IPS-15b (cell line): ENCODE data around the gene FLT3.
A peak's percentile ranks its signal among the peaks of the same experiment; 100 is the strongest.
"Not testable (repeated sequence)": the region's sequence is repeated elsewhere in the genome, so short reads cannot be mapped to it uniquely, and the experiment has no call there.

ENCODE experiments used
- H3K27me3 ChIP-seq: one replicate; pipeline ENCODE4 v1.6.1; 2013; ENCODE audit warnings: low read length; ENCODE audit not compliant: control insufficient read depth, insufficient read depth
- H3K36me3 ChIP-seq: one replicate; pipeline ENCODE4 v1.6.1; 2013; ENCODE audit warnings: low read length; ENCODE audit not compliant: control insufficient read depth, insufficient read depth
- H3K4me1 ChIP-seq: one replicate; pipeline ENCODE4 v1.6.1; 2013; ENCODE audit warnings: mild to moderate bottlenecking, low read length; ENCODE audit not compliant: control insufficient read depth, insufficient read depth
- H3K4me3 ChIP-seq: one replicate; pipeline ENCODE4 v1.5.1; 2013; ENCODE audit warnings: low read depth, low read length
- H3K9ac ChIP-seq: one replicate; pipeline ENCODE4 v1.6.1; 2013; ENCODE audit warnings: low read depth, mild to moderate bottlenecking, low read length
- H3K9me3 ChIP-seq: one replicate; pipeline ENCODE4 v1.6.1; 2013; ENCODE audit warnings: mild to moderate bottlenecking, low read length; ENCODE audit not compliant: control insufficient read depth, insufficient read depth

The FLT3 gene

GRCh38 chr13:27967203-27967735 is 133.1 kb downstream of the FLT3 start:
- Histone ChIP-seq H3K4me3 (peak overlapping the region; percentile 40), H3K9me3 (no peaks in the 10 kb centered on the region), H3K36me3 (no peaks in the 10 kb centered on the region), H3K4me1 (peaks cover 22% of the 10 kb centered on the region), H3K9ac (no peak overlapping the region), H3K27me3 (peaks cover 98% of the 10 kb centered on the region)

DNA sequence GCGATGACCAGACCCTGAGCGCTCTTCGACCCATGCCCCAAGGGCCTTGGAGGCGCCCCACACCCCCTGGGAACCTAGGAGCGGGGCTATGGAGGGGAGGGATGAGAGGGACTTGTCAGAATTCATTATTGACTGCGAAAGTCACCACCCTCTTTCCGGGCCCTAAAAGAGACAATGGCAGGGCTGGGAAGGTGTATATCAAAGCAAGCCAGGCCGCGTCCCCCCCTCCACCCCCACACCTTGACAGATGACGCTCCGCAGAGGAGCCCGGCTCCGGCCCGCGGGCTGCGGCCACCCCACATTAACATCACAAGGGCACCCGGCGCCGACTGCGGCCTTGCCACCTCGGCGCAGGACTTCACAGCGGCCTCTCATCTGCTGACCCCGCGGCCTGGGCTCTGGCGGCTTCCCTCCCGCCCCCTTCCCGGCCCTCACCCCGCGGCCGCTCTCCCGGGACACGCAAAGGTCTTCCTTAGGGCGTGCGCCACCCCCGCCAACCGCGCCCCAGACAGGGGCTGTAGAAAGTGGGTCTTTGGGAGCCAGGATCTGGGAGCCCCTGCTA is 133.7 kb downstream of the FLT3 start:
- Histone ChIP-seq H3K36me3 (no peaks in the 10 kb centered on the region), H3K9me3 (no peaks in the 10 kb centered on the region), H3K9ac (no peak overlapping the region), H3K27me3 (peaks cover 98% of the 10 kb centered on the region), H3K4me3 (peak overlapping the region; percentile 43), H3K4me1 (peaks cover 25% of the 10 kb centered on the region)

DNA sequence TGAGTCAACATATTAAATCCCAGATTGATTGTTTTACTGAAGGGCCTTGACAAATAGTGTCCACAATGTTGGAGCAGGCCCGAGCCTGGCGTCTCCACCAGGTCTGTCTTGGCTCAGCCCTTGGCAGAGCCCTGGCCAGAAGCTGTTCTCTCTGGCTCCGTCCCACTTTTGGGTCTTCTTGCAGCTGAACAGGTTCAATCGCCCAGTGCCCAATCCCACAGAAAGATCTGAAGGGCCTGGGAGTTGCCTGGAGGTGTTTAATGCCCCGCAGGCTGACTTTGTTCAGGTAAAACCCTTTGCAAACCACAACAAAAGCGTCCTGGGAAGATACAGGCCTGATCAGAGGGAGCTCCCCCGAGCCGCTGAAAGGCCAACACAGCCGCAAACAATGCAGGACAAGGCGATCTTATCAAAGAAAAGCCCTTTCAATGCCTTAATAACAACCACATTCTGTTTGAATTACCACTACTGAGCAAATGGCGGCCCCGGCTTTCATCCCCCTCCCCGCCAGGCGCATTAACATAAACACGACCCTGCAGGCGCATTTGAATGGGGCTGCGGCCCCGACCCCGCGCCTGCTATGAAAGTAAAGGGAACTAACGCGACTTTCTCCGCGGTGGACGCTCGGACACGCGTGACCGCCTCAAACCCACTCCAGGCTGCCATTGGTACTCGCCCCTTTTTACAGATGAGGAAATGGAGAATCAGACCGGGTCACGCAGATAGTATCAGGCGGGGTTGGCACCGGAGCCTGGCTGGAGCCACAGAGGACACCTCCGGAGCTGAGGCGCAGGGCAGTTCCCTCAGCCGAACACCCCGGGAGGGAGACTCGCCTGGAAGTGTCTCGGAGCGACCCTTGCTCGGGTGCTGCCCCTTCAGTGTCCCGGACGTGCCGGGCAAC is 134.4 kb downstream of the FLT3 start:
- Histone ChIP-seq H3K9me3 (no peaks in the 10 kb centered on the region), H3K36me3 (no peaks in the 10 kb centered on the region), H3K9ac (no peak overlapping the region), H3K4me1 (peaks cover 21% of the 10 kb centered on the region), H3K4me3 (peak overlapping the region; percentile 43), H3K27me3 (peaks cover 98% of the 10 kb centered on the region)

- H3K36me3 ChIP-seq: no peaks in the 10 kb centered on the region
- H3K4me1 ChIP-seq: peaks cover 16% of the 10 kb centered on the region
- peaks cover 98% of the 10 kb centered on the region for H3K27me3 ChIP-seq
- H3K4me3 ChIP-seq: no peak overlapping the region
- no peaks in the 10 kb centered on the region for H3K9me3 ChIP-seq
- no peak overlapping the region for H3K9ac ChIP-seq
These were observed 135.0 kb downstream of the FLT3 start for GRCh38 chr13:27965343-27965739.

- peak overlapping the region; percentile 18 for H3K4me3 ChIP-seq
- peaks cover 16% of the 10 kb centered on the region for H3K4me1 ChIP-seq
- H3K36me3 ChIP-seq: no peaks in the 10 kb centered on the region
- H3K27me3 ChIP-seq: peaks cover 98% of the 10 kb centered on the region
- no peak overlapping the region for H3K9ac ChIP-seq
- H3K9me3 ChIP-seq: no peaks in the 10 kb centered on the region
These were observed 135.5 kb downstream of the FLT3 start for GRCh38 chr13:27964741-27965323.

DNA sequence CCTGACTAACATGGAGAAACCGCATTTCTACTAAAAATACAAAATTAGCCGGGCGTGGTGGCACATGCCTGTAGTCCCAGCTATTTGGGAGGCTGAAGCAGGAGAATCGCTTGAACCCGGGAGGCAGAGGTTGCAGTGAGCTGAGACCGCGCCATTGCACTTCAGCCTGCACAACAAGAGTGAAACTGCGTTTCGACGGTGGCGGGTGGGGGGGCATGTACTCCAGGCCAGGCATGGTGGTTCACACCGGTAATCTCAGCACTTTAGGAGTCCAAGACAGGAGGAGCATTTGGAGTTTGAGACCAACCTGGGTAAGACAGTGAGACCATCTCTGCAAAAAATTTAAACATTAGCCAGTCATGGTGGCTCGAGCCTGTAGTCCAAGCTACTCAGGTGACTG is 136.2 kb downstream of the FLT3 start:
- Histone ChIP-seq H3K4me1 (peaks cover 14% of the 10 kb centered on the region), H3K27me3 (peaks cover 98% of the 10 kb centered on the region), H3K4me3 (peak overlapping the region; percentile 18)
- H3K36me3 ChIP-seq, H3K9me3 ChIP-seq, H3K9ac ChIP-seq: not testable (repeated sequence)

GRCh38 chr13:27963491-27963890 is 136.9 kb downstream of the FLT3 start:
- no peaks in the 10 kb centered on the region for H3K9me3 ChIP-seq
- no peaks in the 10 kb centered on the region for H3K36me3 ChIP-seq
- no peak overlapping the region for H3K9ac ChIP-seq
- H3K27me3 ChIP-seq: peaks cover 98% of the 10 kb centered on the region
- peaks cover 14% of the 10 kb centered on the region for H3K4me1 ChIP-seq
- H3K4me3 ChIP-seq: peak overlapping the region; percentile 18

- no peaks in the 10 kb centered on the region for H3K9me3 ChIP-seq
- peaks cover 98% of the 10 kb centered on the region for H3K27me3 ChIP-seq
- H3K4me3 ChIP-seq: peak overlapping the region; percentile 18
These were observed 137.4 kb downstream of the FLT3 start for GRCh38 chr13:27962982-27963381.

GRCh38 chr13:27962128-27962841 is 138.1 kb downstream of the FLT3 start:
- Histone ChIP-seq H3K4me1 (peaks cover 14% of the 10 kb centered on the region), H3K27me3 (peaks cover 98% of the 10 kb centered on the region), H3K9ac (no peak overlapping the region), H3K4me3 (peak overlapping the region; percentile 26), H3K9me3 (no peaks in the 10 kb centered on the region), H3K36me3 (no peaks in the 10 kb centered on the region)

More at GRCh38 chr13:27962982-27963381, 137.4 kb downstream of the FLT3 start:
- Histone ChIP-seq H3K9ac (no peak overlapping the region), H3K36me3 (no peaks in the 10 kb centered on the region), H3K4me1 (peaks cover 14% of the 10 kb centered on the region)

DNA sequence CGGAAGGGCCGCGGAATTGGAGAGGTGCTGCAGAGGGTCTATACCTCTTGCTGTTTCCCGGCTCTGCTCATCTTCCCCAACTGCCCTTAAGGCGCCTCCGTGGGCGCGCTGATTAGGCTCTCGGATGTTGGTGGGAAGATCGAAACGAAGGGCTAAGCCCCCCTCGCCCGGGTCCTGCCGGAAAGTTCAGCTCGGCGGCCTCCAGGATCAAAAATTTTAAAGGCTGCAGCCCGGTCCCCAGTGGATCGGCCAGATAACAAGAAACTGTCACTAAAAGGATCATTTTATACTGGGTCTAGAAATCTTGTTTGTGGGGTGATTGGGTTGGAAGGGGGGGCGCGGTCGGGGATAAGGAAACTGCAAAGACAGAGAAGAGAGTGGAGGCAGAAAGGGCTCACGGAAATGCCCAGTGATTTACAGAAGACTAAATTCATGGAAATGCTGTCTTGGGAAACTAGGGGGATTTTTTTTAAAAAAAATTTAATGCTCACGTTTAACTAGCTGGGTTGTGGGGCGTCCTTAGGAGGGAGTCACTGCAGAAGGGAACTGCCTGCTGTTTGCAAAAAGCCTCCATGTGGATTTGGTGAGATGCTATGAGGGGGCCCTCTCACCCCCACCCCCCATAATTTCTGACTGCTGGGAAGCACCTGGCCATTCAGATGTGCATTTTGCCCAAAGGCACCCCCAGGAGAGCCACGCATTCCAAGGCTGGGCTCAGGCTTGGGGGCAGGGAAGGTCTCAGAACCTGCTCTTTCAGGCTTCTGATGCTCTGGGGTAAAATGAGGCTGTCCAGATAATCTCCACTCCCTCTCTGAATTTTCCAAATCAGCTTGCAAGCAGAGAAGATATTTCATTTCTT is 138.9 kb downstream of the FLT3 start:
- peaks cover 100% of the 10 kb centered on the region for H3K27me3 ChIP-seq
- H3K36me3 ChIP-seq: no peaks in the 10 kb centered on the region
- peaks cover 14% of the 10 kb centered on the region for H3K4me1 ChIP-seq
- no peaks in the 10 kb centered on the region for H3K9me3 ChIP-seq
- no peak overlapping the region for H3K9ac ChIP-seq
- H3K4me3 ChIP-seq: no peak overlapping the region
